K562 (cell line): Measurements from ENCODE around the gene PHTF1. TPM values are rescaled to one million over a fixed set of nuclear protein-coding genes. Genes with fewer than 3 reads are reported as not detected.
A peak's percentile ranks its signal among the peaks of the same experiment; 100 is the strongest.

Experiments used
- CSDE1 ChIP-seq, 2 experiments: fragments of 450-650 bp; IDR thresholded peaks; 2 replicates each; pipeline ENCODE4 v1.6.1; 2016; ENCODE audit warnings: mild to moderate bottlenecking in 1 of 2
- ELF4 ChIP-seq: fragments of 450-650 bp; formaldehyde crosslinking; IDR thresholded peaks from 2 replicates; pipeline ENCODE4 v1.4.0; 2022; ENCODE audit warnings: missing genetic modification characterization
- FOS ChIP-seq: IDR thresholded peaks from 3 replicates; pipeline ENCODE4 v1.6.1; 2011; ENCODE audit not compliant: insufficient read length; ENCODE audit errors: extremely low read depth
- ILF3 ChIP-seq: fragments of 450-650 bp; IDR thresholded peaks from 2 replicates; pipeline ENCODE4 v1.6.1; 2018; ENCODE audit warnings: antibody characterized with exemption, mild to moderate bottlenecking, moderate library complexity, borderline replicate concordance
- NBN ChIP-seq: fragments of 450-650 bp; IDR thresholded peaks from 2 replicates; pipeline ENCODE4 v1.6.1; 2016; ENCODE audit warnings: low read depth, mild to moderate bottlenecking
- NR1H2 ChIP-seq: sonication (generic); formaldehyde crosslinking; IDR thresholded peaks from 2 replicates; pipeline ENCODE4 v1.4.0; 2020; ENCODE audit warnings: mild to moderate bottlenecking, missing genetic modification reagents
- PCBP1 ChIP-seq: fragments of 200-400 bp; formaldehyde crosslinking; IDR thresholded peaks from 2 replicates; pipeline ENCODE4 v1.6.1; 2018; ENCODE audit warnings: mild to moderate bottlenecking, low read depth, low read length; ENCODE audit not compliant: poor library complexity, severe bottlenecking
- PCBP2 ChIP-seq: fragments of 200-400 bp; formaldehyde crosslinking; IDR thresholded peaks from 2 replicates; pipeline ENCODE4 v1.6.1; 2018; ENCODE audit warnings: low read length, low read depth, mild to moderate bottlenecking, moderate library complexity; ENCODE audit not compliant: poor library complexity, severe bottlenecking
- SAFB2 ChIP-seq: fragments of 200-400 bp; formaldehyde crosslinking; IDR thresholded peaks from 2 replicates; pipeline ENCODE4 v1.6.1; 2018; ENCODE audit warnings: borderline replicate concordance, low read length, low read depth, moderate library complexity; ENCODE audit not compliant: severe bottlenecking
- SLC30A9 ChIP-seq: fragments of 250-450 bp; sonication (Bioruptor Pico); IDR thresholded peaks from 2 replicates; pipeline ENCODE4 v1.8.0; 2022; ENCODE audit warnings: mild to moderate bottlenecking, moderate library complexity
- TEAD4 ChIP-seq, 2 experiments: sonication (generic) in 1 of 2; formaldehyde crosslinking in 1 of 2; IDR thresholded peaks; 2 replicates each; pipeline versions ENCODE4 v1.6.1 to v1.8.0; 2012 to 2022; ENCODE audit warnings: borderline replicate concordance in 1 of 2, inconsistent platforms in 1 of 2, low read length in 1 of 2, mild to moderate bottlenecking in 1 of 2, missing genetic modification reagents in 1 of 2
- THRAP3 ChIP-seq: fragments of 450-650 bp; IDR thresholded peaks from 2 replicates; pipeline ENCODE4 v1.6.1; 2016; ENCODE audit warnings: mild to moderate bottlenecking, inconsistent platforms, borderline replicate concordance
- polyA plus RNA-seq, 8 experiments: library from polyadenylated mRNA; depleted of rRNA in 4 of 8; stranded (reverse) in 5 of 8; unstranded in 3 of 8; fragments of >200 nt; fragmentation: Nextera tagmentation in 2 of 8; fragmentation: Illumina TruSeq in 1 of 8; extraction: Ambion mirVana in 2 of 8; extraction: Trizol in 1 of 8; gene quantifications; 2 replicates each; pipeline versions ENCODE4 v1.2.1 to v1.2.3, GENCODE V29; 2011 to 2014; ENCODE audit warnings: inconsistent platforms in 1 of 8, missing spikeins in 1 of 8
- total RNA-seq, 7 experiments: library from RNA; depleted of rRNA in 6 of 7; stranded (reverse); fragments of >200 nt in 6 of 7; fragmentation: Illumina TruSeq in 2 of 7; extraction: Trizol in 2 of 7; gene quantifications; 2 replicates each; pipeline versions ENCODE4 v1.2.1 to v1.2.3, GENCODE V29; 2011 to 2021; ENCODE audit warnings: low replicate concordance in 1 of 7
- TF ChIP-seq, protein P1 (sequence below): sonication (generic); formaldehyde crosslinking; IDR thresholded peaks from 2 replicates; pipeline ENCODE4 v1.8.0; 2022; ENCODE audit warnings: mild to moderate bottlenecking, missing genetic modification reagents

PHTF1 gene
- total and polyA plus RNA-seq, 9 of the 15 experiments (the other 6 are each of a cell fraction or from before 2014, with no cell fraction given): 8.4 to 36.2 (median 23.0) TPM

DNA sequence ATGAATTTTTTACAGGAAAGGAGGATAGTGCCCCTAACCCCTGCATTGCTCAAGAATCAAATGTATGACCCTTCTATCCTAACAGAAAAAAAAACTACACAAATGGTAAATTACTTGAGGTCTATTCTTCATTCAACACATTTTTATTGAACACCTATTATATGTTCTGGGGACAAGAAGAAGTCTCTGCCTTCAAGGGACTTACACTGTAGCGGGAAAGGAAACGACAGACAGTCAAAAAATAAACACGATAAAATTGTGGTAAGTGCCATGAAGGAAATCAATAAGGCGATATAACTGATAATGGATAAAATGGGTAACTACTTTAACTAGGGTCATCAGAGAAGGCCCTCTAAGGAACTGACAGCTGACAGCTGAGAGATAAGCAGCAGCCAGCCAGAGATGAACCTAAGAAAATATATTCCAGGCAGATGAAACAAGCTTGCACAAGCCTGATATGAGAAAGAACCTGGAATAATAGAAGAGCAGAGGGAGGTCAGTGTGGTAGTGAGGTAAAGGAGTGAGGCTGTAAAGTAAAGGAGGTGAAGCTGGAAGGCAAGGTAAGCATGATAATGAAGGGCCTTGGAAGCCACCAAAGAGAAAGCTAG, 66.4 kb downstream of the PHTF1 start (continued):
- TF ChIP-seq, protein P1, sequence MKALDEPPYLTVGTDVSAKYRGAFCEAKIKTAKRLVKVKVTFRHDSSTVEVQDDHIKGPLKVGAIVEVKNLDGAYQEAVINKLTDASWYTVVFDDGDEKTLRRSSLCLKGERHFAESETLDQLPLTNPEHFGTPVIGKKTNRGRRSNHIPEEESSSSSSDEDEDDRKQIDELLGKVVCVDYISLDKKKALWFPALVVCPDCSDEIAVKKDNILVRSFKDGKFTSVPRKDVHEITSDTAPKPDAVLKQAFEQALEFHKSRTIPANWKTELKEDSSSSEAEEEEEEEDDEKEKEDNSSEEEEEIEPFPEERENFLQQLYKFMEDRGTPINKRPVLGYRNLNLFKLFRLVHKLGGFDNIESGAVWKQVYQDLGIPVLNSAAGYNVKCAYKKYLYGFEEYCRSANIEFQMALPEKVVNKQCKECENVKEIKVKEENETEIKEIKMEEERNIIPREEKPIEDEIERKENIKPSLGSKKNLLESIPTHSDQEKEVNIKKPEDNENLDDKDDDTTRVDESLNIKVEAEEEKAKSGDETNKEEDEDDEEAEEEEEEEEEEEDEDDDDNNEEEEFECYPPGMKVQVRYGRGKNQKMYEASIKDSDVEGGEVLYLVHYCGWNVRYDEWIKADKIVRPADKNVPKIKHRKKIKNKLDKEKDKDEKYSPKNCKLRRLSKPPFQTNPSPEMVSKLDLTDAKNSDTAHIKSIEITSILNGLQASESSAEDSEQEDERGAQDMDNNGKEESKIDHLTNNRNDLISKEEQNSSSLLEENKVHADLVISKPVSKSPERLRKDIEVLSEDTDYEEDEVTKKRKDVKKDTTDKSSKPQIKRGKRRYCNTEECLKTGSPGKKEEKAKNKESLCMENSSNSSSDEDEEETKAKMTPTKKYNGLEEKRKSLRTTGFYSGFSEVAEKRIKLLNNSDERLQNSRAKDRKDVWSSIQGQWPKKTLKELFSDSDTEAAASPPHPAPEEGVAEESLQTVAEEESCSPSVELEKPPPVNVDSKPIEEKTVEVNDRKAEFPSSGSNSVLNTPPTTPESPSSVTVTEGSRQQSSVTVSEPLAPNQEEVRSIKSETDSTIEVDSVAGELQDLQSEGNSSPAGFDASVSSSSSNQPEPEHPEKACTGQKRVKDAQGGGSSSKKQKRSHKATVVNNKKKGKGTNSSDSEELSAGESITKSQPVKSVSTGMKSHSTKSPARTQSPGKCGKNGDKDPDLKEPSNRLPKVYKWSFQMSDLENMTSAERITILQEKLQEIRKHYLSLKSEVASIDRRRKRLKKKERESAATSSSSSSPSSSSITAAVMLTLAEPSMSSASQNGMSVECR: no peak
- TF ChIP-seq CSDE1 (IDR thresholded peaks at IDR 0.05): no peak
- no peak for TF ChIP-seq NR1H2 (CRISPR knock-in tag)
- TF ChIP-seq ELF4: peak; percentile 12; the same call in 1 of the 2 replicates
- no peak for TF ChIP-seq SLC30A9 (CRISPR knock-in tag)
- no peak for TF ChIP-seq PCBP2
- no peak for TF ChIP-seq PCBP1
- TF ChIP-seq ILF3: no peak
- no peak for TF ChIP-seq FOS
- TF ChIP-seq SAFB2: no peak
- no peak for TF ChIP-seq NBN
- no peak for TF ChIP-seq THRAP3
- peak; percentile 66 for TF ChIP-seq TEAD4 (IDR thresholded peaks at IDR 0.05; ENCODE audit: low read length)
- TF ChIP-seq TEAD4 (CRISPR knock-in tag; IDR thresholded peaks at IDR 0.05; ENCODE audit: borderline replicate concordance): no peak
